ENCODE results near the gene GMFB.
"Not testable (repeated sequence)": the region's sequence is repeated elsewhere in the genome, so short reads cannot be mapped to it uniquely, and the experiment has no call there.

Gene GMFB

GRCh38 chr14:54490445-54491175 lies 1.8 kb upstream of the GMFB start:
- DNase-seq, result no peak

- no peak for DNase-seq
These were observed 1.1 kb upstream of the GMFB start for GRCh38 chr14:54489731-54490444.

- no peak for DNase-seq
These were observed 521 bp upstream of the GMFB start for GRCh38 chr14:54489318-54489683.

- DNase-seq, result no peak
These were observed 498 bp downstream of the GMFB start for GRCh38 chr14:54488318-54488645.

GRCh38 chr14:54487771-54488170 lies 1.0 kb downstream of the GMFB start:
- DNase-seq, result no peak

GRCh38 chr14:54486685-54487084 lies 2.1 kb downstream of the GMFB start:
- DNase-seq, result no peak

GRCh38 chr14:54483846-54484245 lies 4.9 kb downstream of the GMFB start:
- no peak for DNase-seq

GRCh38 chr14:54483073-54483745 lies 5.6 kb downstream of the GMFB start:
- no peak for DNase-seq

GRCh38 chr14:54481695-54482094 lies 7.1 kb downstream of the GMFB start:
- DNase-seq, result no peak

- DNase-seq, result no peak
These were observed 7.8 kb downstream of the GMFB start for GRCh38 chr14:54480830-54481562.

GRCh38 chr14:54478636-54479215 lies 10.1 kb downstream of the GMFB start:
- no peak for DNase-seq

- DNase-seq, result no peak
These were observed 12.9 kb downstream of the GMFB start for GRCh38 chr14:54475911-54476310.

- DNase-seq, result no peak
These were observed 13.4 kb downstream of the GMFB start for GRCh38 chr14:54475187-54475899.

- no peak for DNase-seq
These were observed 14.5 kb downstream of the GMFB start for GRCh38 chr14:54474232-54474793.

- no peak for DNase-seq
These were observed 16.5 kb downstream of the GMFB start for GRCh38 chr14:54472315-54472714.

- no peak for DNase-seq
These were observed 17.1 kb downstream of the GMFB start for GRCh38 chr14:54471641-54472040.

- no peak for DNase-seq
These were observed 18.1 kb downstream of the GMFB start for GRCh38 chr14:54470701-54471100.

GRCh38 chr14:54467280-54467679 lies 21.5 kb downstream of the GMFB start:
- no peak for DNase-seq

GRCh38 chr14:54465654-54466053 lies 23.1 kb downstream of the GMFB start:
- no peak for DNase-seq

- DNase-seq, result no peak
These were observed 26.7 kb downstream of the GMFB start for GRCh38 chr14:54462048-54462447.

- DNase-seq, result no peak
These were observed 29.7 kb downstream of the GMFB start for GRCh38 chr14:54459106-54459505.

- not testable (repeated sequence) for DNase-seq
These were observed 30.2 kb downstream of the GMFB start for GRCh38 chr14:54458536-54458935.

Data from GOT3 (cell line).